Panc1 (cell line): Measurements from ENCODE around the gene CFAP53. TPM values are rescaled to one million over a fixed set of nuclear protein-coding genes. Genes with fewer than 3 reads are reported as not detected.

Source experiments
- ATAC-seq: fragments of 200-7000 bp; cut with Tn5 transposase; 2 replicates; pipeline ENCODE4 v1.9.1; 2020; ENCODE audit warnings: mild to moderate bottlenecking, moderate library complexity
- BruUV-seq: library from RNA; stranded (reverse); fragments of 400-500 nt; replicated peaks from 2 replicates; lab custom pipeline; 2021; lab: Mats Ljungman, UMichigan
- CTCF ChIA-PET: fragments of 300-600 bp; sonication (Branson Sonifier 250); formaldehyde crosslinking; loops from one replicate; lab custom pipeline; 2022; ENCODE audit warnings: antibody characterized with exemption; lab: Charles Lee
- POLR2A ChIA-PET: fragments of 300-600 bp; sonication (Branson Sonifier 250); formaldehyde crosslinking; loops from one replicate; lab custom pipeline; 2022; ENCODE audit warnings: antibody characterized with exemption; lab: Charles Lee
- DNase-seq: peaks from one replicate; pipeline ENCODE4 v3.0.0-alpha.2; 2010; ENCODE audit warnings: low read depth, low spot score
- H3K27ac ChIP-seq: 2 replicates; pipeline ENCODE4 v1.5.1; 2011; ENCODE audit warnings: mild to moderate bottlenecking, low read length, inconsistent platforms
- H3K27me3 ChIP-seq: fragments of 200-500 bp; sonication (Bioruptor generic); 2 replicates; pipeline ENCODE4 v1.6.0; 2014; ENCODE audit warnings: low read length, inconsistent platforms; ENCODE audit not compliant: control insufficient read depth, insufficient read depth
- H3K36me3 ChIP-seq: fragments of 200-500 bp; sonication (Bioruptor generic); 2 replicates; pipeline ENCODE4 v1.5.1; 2014; ENCODE audit warnings: inconsistent platforms, mild to moderate bottlenecking, low read length, moderate library complexity; ENCODE audit not compliant: control insufficient read depth, insufficient read depth
- H3K4me1 ChIP-seq: 2 replicates; pipeline ENCODE4 v1.5.1; 2011; ENCODE audit warnings: inconsistent platforms, mild to moderate bottlenecking, low read length, moderate library complexity; ENCODE audit not compliant: control insufficient read depth, insufficient read depth
- H3K4me3 ChIP-seq, 2 experiments: 2 replicates each; pipeline ENCODE4 v1.5.1; 2011 to 2012; ENCODE audit warnings: low read depth in 2 of 2, low read length in 2 of 2, mild to moderate bottlenecking in 2 of 2, inconsistent platforms in 1 of 2, moderate library complexity in 1 of 2
- H3K9me3 ChIP-seq: fragments of 200-500 bp; sonication (Bioruptor generic); 2 replicates; pipeline ENCODE4 v1.5.1; 2014; ENCODE audit warnings: low read depth, mild to moderate bottlenecking, inconsistent platforms, low read length, moderate library complexity; ENCODE audit not compliant: control insufficient read depth, insufficient read depth
- CTCF ChIP-seq: fragments of 450-650 bp; IDR thresholded peaks from 2 replicates; pipeline ENCODE4 v1.5.1; 2017; ENCODE audit warnings: mild to moderate bottlenecking
- POLR2AphosphoS5 ChIP-seq: IDR thresholded peaks from 2 replicates; pipeline ENCODE4 v1.6.1; 2012; ENCODE audit warnings: mild to moderate bottlenecking, low read depth, low read length, moderate library complexity
- REST ChIP-seq, 2 experiments: IDR thresholded peaks; 2 replicates each; pipeline ENCODE4 v1.6.1; 2011 to 2012; ENCODE audit warnings: low read depth in 2 of 2, control low read depth in 1 of 2, low read length in 1 of 2, mild to moderate bottlenecking in 1 of 2, moderate library complexity in 1 of 2; ENCODE audit not compliant: insufficient read depth in 1 of 2
- SIN3A ChIP-seq: IDR thresholded peaks from 2 replicates; pipeline ENCODE4 v1.6.1; 2012; ENCODE audit warnings: low read depth, mild to moderate bottlenecking, low read length, moderate library complexity, borderline replicate concordance; ENCODE audit not compliant: insufficient read depth
- TCF7L2 ChIP-seq: IDR thresholded peaks from 2 replicates; pipeline ENCODE4 v1.6.1; 2011; ENCODE audit warnings: mild to moderate bottlenecking, low read depth, low read length, inconsistent platforms
- in situ Hi-C: cut with HindIII; loops from 2 replicates; pipeline ENCODE4 v1.10.0; 2016; ENCODE audit warnings: low sequenced_read_pairs, low pct_unique_long_range_greater_than_20kb
- intact Hi-C: fragments of 100-400 bp; cut with micrococcal nuclease; formaldehyde crosslinking; loops from one replicate; pipeline ENCODE4 v1.10.0; 2022; ENCODE audit not compliant: unreplicated experiment
- total RNA-seq: library from RNA; stranded (reverse); gene quantifications from one replicate; pipeline ENCODE4 v1.2.1, GENCODE V29; 2021; ENCODE audit not compliant: unreplicated experiment

CFAP53 gene
- total RNA-seq, 1 experiment from 2014 or later = 0.23 TPM

GRCh38 chr18:50313873-50314460 lies 47.7 kb upstream of the CFAP53 start:
- POLR2A ChIA-PET = interaction anchor here (0.5 kb wide), 1 partner anchor 261 kb away, joined by 3 read pairs; no protein-coding TSS in a partner anchor
- ATAC-seq = no peak
- CTCF ChIA-PET = no interaction called here

GRCh38 chr18:50313031-50313607 lies 46.8 kb upstream of the CFAP53 start:
- intact Hi-C loops = no loop called here
- no peak for DNase-seq
- POLR2A ChIA-PET = interaction anchor here (0.6 kb wide), 1 partner anchor 637 kb away, joined by 3 read pairs; no protein-coding TSS in a partner anchor
- Histone ChIP-seq H3K27me3 (no peaks in the 10 kb centered on the region), H3K27ac (no peak overlapping the region), H3K9me3 (no peaks in the 10 kb centered on the region), H3K4me1 (no peaks in the 10 kb centered on the region), H3K4me3 (no peak overlapping the region), H3K36me3 (no peaks in the 10 kb centered on the region)
- TF ChIP-seq TCF7L2 (no peak), POLR2AphosphoS5 (no peak), SIN3A (no peak), REST (IDR thresholded peaks at IDR 0.05; ENCODE audit: insufficient read depth in 1 of 2, low read depth in 2 of 2, low read length in 1 of 2) (no peak), CTCF (no peak)
- ATAC-seq = no peak
- in situ Hi-C loops = no loop called here
- BruUV-seq = no TSS peak
- CTCF ChIA-PET = no interaction called here

More at GRCh38 chr18:50313873-50314460, 47.7 kb upstream of the CFAP53 start:
- in situ Hi-C loops = no loop called here
- no peak for DNase-seq
- intact Hi-C loops = no loop called here
- H3K36me3 ChIP-seq = no peaks in the 10 kb centered on the region
- BruUV-seq = no TSS peak
- no peaks in the 10 kb centered on the region for H3K27me3 ChIP-seq
- H3K4me1 ChIP-seq = no peaks in the 10 kb centered on the region
- no peak for TF ChIP-seq REST (IDR thresholded peaks at IDR 0.05; ENCODE audit: insufficient read depth in 1 of 2, low read depth in 2 of 2, low read length in 1 of 2)
- no peak for TF ChIP-seq SIN3A
- TF ChIP-seq TCF7L2 = no peak
- no peak for TF ChIP-seq POLR2AphosphoS5
- TF ChIP-seq CTCF = no peak
- H3K4me3 ChIP-seq = no peak overlapping the region
- H3K9me3 ChIP-seq = no peaks in the 10 kb centered on the region
- H3K27ac ChIP-seq = no peak overlapping the region
